ENCODE results near the gene DPH1.
A peak's percentile ranks its signal among the peaks of the same experiment; 100 is the strongest.

The DPH1 gene

GRCh38 chr17:2027528-2028233 lies 2.3 kb upstream of the DPH1 start:
- DNase-seq (ENCODE audit: low spot score): no peak

- no peak for DNase-seq (ENCODE audit: low spot score)
Measured at GRCh38 chr17:2028234-2028614, 1.7 kb upstream of the DPH1 start.

GRCh38 chr17:2028737-2029136 lies 1.2 kb upstream of the DPH1 start:
- DNase-seq (ENCODE audit: low spot score): no peak

- no peak for DNase-seq (ENCODE audit: low spot score)
Measured at GRCh38 chr17:2030779-2031163, 818 bp downstream of the DPH1 start.

- DNase-seq (ENCODE audit: low spot score): no peak
Measured at GRCh38 chr17:2033153-2033552, 3.2 kb downstream of the DPH1 start.

- no peak for DNase-seq (ENCODE audit: low spot score)
Measured at GRCh38 chr17:2034157-2034556, 4.2 kb downstream of the DPH1 start.

- DNase-seq (ENCODE audit: low spot score): no peak
Measured at GRCh38 chr17:2034806-2035540, 5.0 kb downstream of the DPH1 start.

GRCh38 chr17:2035541-2036488 lies 5.9 kb downstream of the DPH1 start:
- no peak for DNase-seq (ENCODE audit: low spot score)

GRCh38 chr17:2037155-2037554 lies 7.2 kb downstream of the DPH1 start:
- DNase-seq (ENCODE audit: low spot score): no peak

- DNase-seq (ENCODE audit: low spot score): no peak
Measured at GRCh38 chr17:2040219-2040827, 10.4 kb downstream of the DPH1 start.

- no peak for DNase-seq (ENCODE audit: low spot score)
Measured at GRCh38 chr17:2040942-2041560, 11.1 kb downstream of the DPH1 start.

GRCh38 chr17:2041561-2042389 lies 11.8 kb downstream of the DPH1 start, which contains the start of gene OVCA2:
Gene OVCA2 (plus strand): TSS chr17:2042022. CDS start chr17:2042048, 26 bp downstream.
- DNase-seq (ENCODE audit: low spot score): peak; percentile 98

- DNase-seq (ENCODE audit: low spot score): no peak
Measured at GRCh38 chr17:2042390-2042847, 12.5 kb downstream of the DPH1 start.

- no peak for DNase-seq (ENCODE audit: low spot score)
Measured at GRCh38 chr17:2042933-2043332, 13.0 kb downstream of the DPH1 start.

GRCh38 chr17:2043785-2044184 lies 13.8 kb downstream of the DPH1 start:
- no peak for DNase-seq (ENCODE audit: low spot score)

GRCh38 chr17:2044263-2044894 lies 14.4 kb downstream of the DPH1 start:
- no peak for DNase-seq (ENCODE audit: low spot score)

- DNase-seq (ENCODE audit: low spot score): no peak
Measured at GRCh38 chr17:2047590-2047989, 17.6 kb downstream of the DPH1 start.

GRCh38 chr17:2048805-2049204 lies 18.9 kb downstream of the DPH1 start:
- no peak for DNase-seq (ENCODE audit: low spot score)

- peak; percentile 77 for DNase-seq (ENCODE audit: low spot score)
Measured at GRCh38 chr17:2049333-2050299, 19.7 kb downstream of the DPH1 start.
